Lower leg skin (tissue), 4 donors: ENCODE results near the gene CTIF. TPM values are rescaled to one million over a fixed set of nuclear protein-coding genes. Genes with fewer than 3 reads are reported as not detected.

ENCODE experiments used
- DNase-seq, 2 donors: peaks; one replicate each; pipeline ENCODE4 v3.0.0-alpha.2; 2019; ENCODE audit warnings: low spot score in 2 of 2
- H3K4me3 ChIP-seq: fragments of 200-600 bp; sonication (generic); 2 replicates; pipeline ENCODE4 v1.5.1; 2017; ENCODE audit warnings: mild to moderate bottlenecking, low read depth; ENCODE audit not compliant: poor library complexity, severe bottlenecking
- CTCF ChIP-seq, 3 donors: fragments of 450-650 bp; IDR thresholded peaks; one replicate each; pipeline ENCODE4 v1.5.1; 2016; ENCODE audit warnings: antibody characterized with exemption in 3 of 3, mild to moderate bottlenecking in 3 of 3, moderate library complexity in 2 of 3
- POLR2A ChIP-seq, 2 donors: fragments of 450-650 bp; IDR thresholded peaks; one replicate each; pipeline ENCODE4 v1.6.1; 2016 to 2017; ENCODE audit warnings: antibody characterized with exemption in 2 of 2, mild to moderate bottlenecking in 1 of 2, moderate library complexity in 1 of 2
- WGBS, 2 donors: methylation state at CpG; one replicate each; pipeline ENCODE4 v1.1.5; 2018; 5-methylcytosine and 5-hydroxymethylcytosine counted together
- intact Hi-C: fragments of 100-400 bp; cut with DNase I; formaldehyde crosslinking; loops from one replicate; pipeline ENCODE4 v1.15.0; 2023; ENCODE audit warnings: low total_unique reads
- total RNA-seq, 4 donors: library from RNA; depleted of rRNA; stranded (reverse); fragments of >200 nt; gene quantifications; one replicate each; pipeline ENCODE4 v1.1.0, GENCODE V29; 2016

CTIF gene
- total RNA-seq, 4 donors from 2014 or later: 22.6 to 44.0 (median 30.2) TPM

- DNase-seq: no peak
- intact Hi-C loops: no loop called here
- H3K4me3 ChIP-seq: no peak overlapping the region
- 91 to 93% methylated on average over 28 of the region's 28 CpGs for WGBS, 2 donors
- TF ChIP-seq CTCF (IDR thresholded peaks at IDR 0.05): no peak
- no peak for TF ChIP-seq POLR2A (IDR thresholded peaks at IDR 0.05)
These were observed 321.7 kb downstream of the CTIF start for GRCh38 chr18:48860269-48861180.

GRCh38 chr18:48861181-48861708 lies 322.4 kb downstream of the CTIF start:
- no peak for DNase-seq
- TF ChIP-seq POLR2A (IDR thresholded peaks at IDR 0.05) (no peak), CTCF (IDR thresholded peaks at IDR 0.05) (no peak)
- no peak overlapping the region for H3K4me3 ChIP-seq
- WGBS, 2 donors: 73 to 85% methylated on average over 15 of the region's 15 CpGs
- intact Hi-C loops: no loop called here

- TF ChIP-seq POLR2A (IDR thresholded peaks at IDR 0.05) (no peak), CTCF (IDR thresholded peaks at IDR 0.05) (no peak)
- intact Hi-C loops: no loop called here
- DNase-seq: no peak
- H3K4me3 ChIP-seq: no peak overlapping the region
- 95 to 96% methylated on average over 16 of the region's 16 CpGs for WGBS, 2 donors
These were observed 323.3 kb downstream of the CTIF start for GRCh38 chr18:48862132-48862531.

- intact Hi-C loops: no loop called here
- WGBS, 2 donors: 89 to 91% methylated on average over 19 to 22 of the region's 22 CpGs
- TF ChIP-seq POLR2A (IDR thresholded peaks at IDR 0.05) (no peak), CTCF (IDR thresholded peaks at IDR 0.05) (no peak)
- DNase-seq: no peak
- H3K4me3 ChIP-seq: no peak overlapping the region
These were observed 323.9 kb downstream of the CTIF start for GRCh38 chr18:48862678-48863270.

GRCh38 chr18:48863432-48864065 lies 324.7 kb downstream of the CTIF start:
- no peak overlapping the region for H3K4me3 ChIP-seq
- intact Hi-C loops: no loop called here
- no peak for DNase-seq
- TF ChIP-seq CTCF (IDR thresholded peaks at IDR 0.05) (no peak), POLR2A (IDR thresholded peaks at IDR 0.05) (no peak)
- 96% methylated on average over 8 of the region's 8 CpGs for WGBS, 2 donors
